ENCODE results near the gene MRPS27.
"Not testable (repeated sequence)": the region's sequence is repeated elsewhere in the genome, so short reads cannot be mapped to it uniquely, and the experiment has no call there.

Gene MRPS27

GRCh38 chr5:72194846-72195245, 125.2 kb downstream of the MRPS27 start:
- no peak for DNase-seq

DNA sequence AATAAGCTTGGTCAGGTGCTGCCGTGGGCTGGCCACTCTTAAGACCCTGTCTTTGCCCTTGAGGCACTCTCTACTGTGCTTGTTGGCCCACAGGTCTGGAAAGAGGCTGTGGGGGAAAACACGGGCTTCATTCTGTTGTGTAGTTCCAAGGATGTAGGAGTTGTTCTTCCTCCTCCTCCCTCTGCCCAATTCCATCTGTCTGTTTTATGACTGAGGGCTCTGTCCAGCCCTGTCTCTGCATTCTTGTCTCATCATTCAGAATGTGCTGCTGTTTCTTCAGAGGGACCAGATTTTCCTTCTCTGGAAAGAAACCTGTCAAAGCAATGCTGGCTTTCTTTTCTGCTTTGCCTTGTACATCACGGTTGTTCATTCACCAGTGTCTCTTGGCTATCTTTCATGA, 128.6 kb downstream of the MRPS27 start:
- no peak for DNase-seq

- no peak for DNase-seq
These were observed 130.9 kb downstream of the MRPS27 start for GRCh38 chr5:72189146-72189545.

GRCh38 chr5:72188166-72188565, 131.9 kb downstream of the MRPS27 start:
- DNase-seq: no peak

DNA sequence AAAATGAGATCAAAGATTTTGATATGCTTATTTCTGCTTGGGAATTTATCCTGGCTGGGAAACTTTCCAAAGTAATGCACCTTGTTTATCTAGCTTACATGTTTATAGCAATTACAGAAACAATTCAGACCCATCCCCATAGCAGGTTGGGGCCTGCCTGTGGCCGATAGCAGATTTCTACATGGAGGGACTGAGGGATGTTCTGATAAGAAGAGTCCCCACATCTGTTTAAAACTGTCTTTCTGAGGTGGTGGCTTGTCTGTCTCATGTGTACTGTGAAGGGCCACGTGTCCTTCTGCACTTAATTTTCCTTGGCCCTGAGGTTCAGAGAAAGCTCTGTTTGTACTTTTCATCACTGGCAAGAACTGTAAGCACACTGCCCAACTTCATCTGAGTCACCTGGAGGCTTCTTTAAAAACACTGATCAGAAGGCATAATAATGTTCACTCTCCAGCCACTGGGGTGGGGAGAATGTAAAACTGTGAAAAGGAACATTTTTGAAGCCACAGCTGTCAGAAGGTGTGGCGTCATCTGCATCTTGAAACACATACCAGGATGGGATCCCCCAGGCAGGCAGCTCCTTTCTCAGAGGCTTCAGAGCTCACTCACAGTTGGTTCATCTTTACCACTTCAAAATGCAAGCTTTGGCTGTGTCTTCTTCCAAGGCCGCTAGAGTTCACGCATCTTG, 132.5 kb downstream of the MRPS27 start:
- no peak for DNase-seq

DNA sequence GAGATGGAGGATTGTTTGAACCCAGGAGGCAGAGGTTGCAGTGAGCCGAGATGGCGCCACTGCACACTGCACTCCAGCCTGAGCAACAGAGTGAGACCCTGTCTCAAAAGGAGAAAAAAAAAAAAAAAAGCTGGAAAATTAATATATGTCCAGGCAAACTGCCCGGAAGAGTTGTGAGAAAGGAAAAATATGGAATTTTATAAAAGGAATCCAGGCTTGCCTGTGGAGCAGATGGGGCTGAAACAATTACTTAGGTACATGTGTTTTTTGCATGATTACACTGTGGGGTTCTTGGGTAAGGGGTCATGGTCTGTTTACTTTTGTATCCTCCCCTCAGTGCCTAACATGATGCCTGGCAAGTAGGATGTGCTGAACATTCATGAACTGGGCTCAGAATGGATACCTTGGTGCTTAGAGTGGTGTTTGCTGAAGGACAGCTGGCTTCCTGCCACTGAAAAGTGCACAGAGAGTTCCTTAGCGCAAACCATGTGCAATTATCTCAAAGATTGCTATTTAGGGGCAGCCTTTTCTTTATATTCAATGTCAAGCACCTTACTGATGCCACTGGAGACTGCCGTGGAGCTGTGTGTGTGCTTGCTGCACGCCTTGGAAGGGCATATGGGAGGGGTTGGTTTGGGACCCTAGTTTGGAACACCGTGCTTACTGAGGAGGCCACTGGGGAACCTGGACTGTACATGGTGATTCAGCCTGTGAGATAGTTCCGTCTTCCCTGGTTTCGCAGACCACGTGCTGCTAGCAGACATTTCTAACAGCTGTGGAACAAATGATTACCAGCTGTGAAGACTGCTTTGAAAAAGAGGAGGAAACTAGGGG, 134.3 kb downstream of the MRPS27 start:
- DNase-seq: no peak

DNA sequence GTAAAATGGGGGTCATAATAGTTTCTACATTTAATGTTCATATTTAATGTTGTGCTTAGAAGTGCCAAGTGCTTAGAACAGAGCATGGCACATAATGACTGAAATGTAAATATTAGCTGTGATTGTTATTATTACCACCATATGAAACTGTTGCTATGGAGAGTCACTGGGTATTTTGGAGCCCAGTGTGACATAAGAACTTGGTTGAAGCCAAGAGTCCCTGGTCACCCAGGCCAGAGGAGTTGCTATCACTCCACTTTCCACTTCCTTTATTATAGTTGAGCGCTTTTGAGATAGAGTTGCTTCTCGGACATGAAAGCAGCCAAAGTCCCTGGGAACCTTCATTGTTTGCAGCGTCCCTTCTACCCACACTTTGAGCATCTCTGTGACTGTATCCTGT, 135.6 kb downstream of the MRPS27 start:
- no peak for DNase-seq

- no peak for DNase-seq
These were observed 136.9 kb downstream of the MRPS27 start for GRCh38 chr5:72183101-72183520.

DNA sequence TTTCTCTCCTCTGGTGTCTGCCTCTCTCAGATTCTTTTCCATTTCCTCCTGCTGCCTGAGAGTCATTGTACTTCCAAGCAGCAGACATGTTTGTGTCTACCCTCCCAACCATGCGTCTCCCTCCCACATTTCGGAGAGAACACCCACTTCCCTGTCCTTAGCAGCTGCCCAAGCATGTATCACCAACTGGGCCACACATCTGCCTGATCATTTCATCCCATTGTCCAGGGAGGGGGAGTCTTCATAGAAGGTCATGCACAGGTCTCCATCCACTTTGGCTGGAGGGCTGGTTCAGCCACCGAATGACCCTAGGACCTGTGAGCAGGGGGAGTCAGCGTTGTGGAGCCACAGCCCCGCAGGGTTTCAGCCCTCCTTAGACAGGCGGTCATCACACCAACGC, 137.4 kb downstream of the MRPS27 start:
- no peak for DNase-seq

GRCh38 chr5:72180925-72181324, 139.1 kb downstream of the MRPS27 start:
- no peak for DNase-seq

DNA sequence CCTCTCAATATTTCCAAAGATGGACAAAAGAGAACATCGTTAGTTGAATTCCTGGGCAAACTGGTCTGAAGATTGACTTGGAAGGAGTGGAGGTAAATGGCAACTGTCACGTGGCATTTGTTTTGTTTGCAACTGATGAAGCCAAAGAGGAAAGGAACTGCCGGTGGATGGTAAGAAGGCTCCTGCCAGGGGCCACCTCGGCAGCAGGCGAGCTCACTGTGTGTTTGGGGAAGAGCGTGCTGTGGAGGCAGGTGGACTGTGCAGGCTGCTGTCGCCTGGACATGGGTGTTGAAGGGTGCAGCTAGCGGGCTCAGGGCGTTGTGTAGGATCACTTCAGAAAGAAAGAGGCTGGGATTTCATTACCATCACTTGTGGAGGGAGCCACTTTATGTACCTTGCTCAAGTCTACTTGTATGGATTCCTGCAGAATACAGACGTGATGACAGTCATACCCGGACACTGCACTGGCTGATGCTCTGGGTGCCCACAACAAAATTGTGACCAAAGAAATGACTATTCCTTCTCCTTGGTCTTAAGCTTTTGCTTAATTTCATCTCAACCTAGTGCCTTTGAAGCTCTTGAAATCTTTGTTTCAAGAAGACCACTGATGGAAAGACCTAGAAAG, 140.1 kb downstream of the MRPS27 start:
- DNase-seq: no peak

DNA sequence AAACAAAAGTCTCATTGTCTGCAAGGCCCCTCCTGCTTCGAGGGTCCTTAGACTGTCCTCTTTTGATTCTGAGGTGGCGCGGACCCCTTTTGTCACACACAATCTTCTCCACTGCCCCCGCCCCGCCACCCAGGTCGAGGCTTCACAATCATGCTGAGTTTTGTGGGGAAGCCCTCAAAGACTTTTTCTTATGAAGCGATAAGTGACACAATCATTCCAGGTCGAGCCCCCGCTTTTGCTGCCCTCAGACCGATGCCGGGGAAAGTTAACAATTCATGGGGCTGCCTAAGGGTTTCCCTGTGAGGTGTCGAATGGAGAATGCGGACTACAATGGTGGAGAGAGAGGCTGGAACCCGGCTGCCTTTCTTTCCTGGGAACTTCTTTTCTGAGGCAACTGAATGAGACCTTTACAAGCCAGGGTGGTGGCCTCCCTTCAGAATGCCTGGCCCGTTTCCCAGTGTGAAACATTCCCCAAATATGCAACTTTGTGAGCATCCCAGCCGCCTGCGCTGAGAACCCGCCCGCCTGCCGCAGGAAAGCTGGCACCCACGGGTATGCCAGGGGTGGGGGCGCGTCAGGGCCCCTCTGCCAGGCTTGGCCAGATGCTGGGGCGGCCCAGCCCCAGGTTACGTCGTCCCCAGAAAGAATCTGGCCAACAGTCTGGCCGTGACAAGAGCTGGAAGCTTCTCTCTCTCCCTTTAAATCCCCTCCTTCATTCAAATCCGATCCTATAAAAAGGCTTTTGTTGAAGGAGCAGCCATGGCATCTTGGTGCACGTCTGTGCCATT, 140.8 kb downstream of the MRPS27 start:
- DNase-seq: no peak

DNA sequence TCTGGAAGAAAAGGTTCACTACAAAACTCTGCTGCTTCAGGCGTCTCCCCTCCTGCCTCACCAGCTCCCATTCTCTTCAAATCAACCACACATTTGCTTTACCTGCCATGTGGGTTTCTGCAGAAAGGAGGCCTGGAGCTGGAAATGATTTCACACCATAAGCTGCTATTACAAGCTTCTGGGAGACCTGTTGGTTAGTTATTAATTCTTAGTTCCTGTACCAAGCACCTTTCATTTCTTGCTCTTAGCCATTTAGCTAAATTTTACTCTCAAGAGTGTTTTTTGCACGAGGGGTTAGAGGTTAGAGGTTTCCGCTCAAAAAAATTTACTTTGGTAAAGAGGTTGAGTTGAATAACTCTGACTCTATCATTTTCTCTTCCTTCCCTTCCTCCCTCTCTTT, 142.5 kb downstream of the MRPS27 start:
- no peak for DNase-seq

DNA sequence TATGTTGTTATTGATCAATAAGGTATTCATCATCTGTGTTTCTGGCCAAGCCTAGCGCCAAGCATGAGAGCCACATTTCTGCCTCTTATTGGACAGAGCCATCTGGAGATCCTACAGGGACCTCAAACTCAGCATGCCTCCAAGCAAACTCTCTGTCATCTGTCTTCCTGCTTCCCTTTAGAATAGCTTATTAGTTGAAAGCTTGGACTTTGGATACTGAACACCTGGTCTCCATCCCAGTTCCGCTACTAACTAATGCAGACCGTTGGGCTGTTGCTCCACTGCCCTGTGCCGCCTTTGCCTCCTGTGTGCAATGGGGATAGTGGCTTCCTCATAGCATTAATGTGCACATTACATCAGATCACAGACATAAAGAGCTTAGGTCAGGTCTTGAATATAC, 147.3 kb downstream of the MRPS27 start:
- no peak for DNase-seq

- no peak for DNase-seq
These were observed 148.4 kb downstream of the MRPS27 start for GRCh38 chr5:72171667-72172066.

- not testable (repeated sequence) for DNase-seq
These were observed 148.9 kb downstream of the MRPS27 start for GRCh38 chr5:72171181-72171580.

DNA sequence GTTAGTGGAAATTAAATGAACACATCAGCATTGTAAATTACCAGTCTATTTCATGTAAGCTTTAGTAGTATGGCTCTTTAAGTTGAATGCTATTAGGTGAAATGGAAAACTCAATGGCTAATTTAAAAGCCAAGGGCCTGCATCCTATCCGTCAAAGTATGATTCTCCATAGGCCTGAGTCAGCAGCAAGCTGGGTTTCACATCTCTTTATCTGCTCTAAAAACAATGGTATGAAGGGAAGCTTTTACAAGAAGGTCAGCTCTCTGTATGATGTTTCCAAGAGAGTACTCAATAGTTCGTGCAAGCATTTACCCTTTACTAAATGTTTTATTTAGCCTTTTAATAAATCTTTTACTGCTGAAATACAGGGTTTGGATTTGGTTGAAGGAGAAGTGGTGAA, 149.9 kb downstream of the MRPS27 start:
- no peak for DNase-seq
